Heart left ventricle (tissue), 16 donors: ENCODE results near the gene KIAA0753. TPM values are rescaled to one million over a fixed set of nuclear protein-coding genes. Genes with fewer than 3 reads are reported as not detected.

Experiments
- ATAC-seq, 4 donors: fragments of 200-7000 bp; cut with Tn5 transposase; one replicate each; pipeline ENCODE4 v1.9.1; 2020 to 2022; ENCODE audit warnings: moderate library complexity in 4 of 4, mild to moderate bottlenecking in 3 of 4, moderate number of reproducible peaks in 1 of 4
- DNase-seq, 5 donors: peaks; one replicate each; pipeline ENCODE4 v3.0.0-alpha.2; 2020
- H3K27ac ChIP-seq, 12 donors: fragments of 200-600 bp; sonication (generic) in 4 of 12; one replicate each; pipeline versions ENCODE4 v1.5.0 to v1.8.0; 2016 to 2022; ENCODE audit warnings: mild to moderate bottlenecking in 2 of 12
- H3K27me3 ChIP-seq, 9 donors: fragments of 200-600 bp; sonication (generic) in 2 of 9; one replicate each; pipeline versions ENCODE4 v1.5.1 to v1.8.0; 2016 to 2022; ENCODE audit warnings: mild to moderate bottlenecking in 3 of 9
- H3K36me3 ChIP-seq, 9 donors: fragments of 200-600 bp; sonication (generic) in 2 of 9; one replicate each; pipeline versions ENCODE4 v1.5.0 to v1.8.0; 2018 to 2022; ENCODE audit warnings: mild to moderate bottlenecking in 2 of 9
- H3K4me1 ChIP-seq, 12 donors: fragments of 200-600 bp; sonication (generic) in 4 of 12; one replicate each; pipeline versions ENCODE4 v1.5.0 to v1.8.0; 2016 to 2022; ENCODE audit warnings: mild to moderate bottlenecking in 3 of 12
- H3K4me3 ChIP-seq, 12 donors: fragments of 200-600 bp; sonication (generic) in 4 of 12; one replicate each; pipeline versions ENCODE4 v1.5.0 to v1.8.0; 2017 to 2022; ENCODE audit warnings: mild to moderate bottlenecking in 9 of 12, moderate library complexity in 4 of 12
- H3K9me3 ChIP-seq, 12 donors: fragments of 200-600 bp; sonication (generic) in 4 of 12; one replicate each; pipeline versions ENCODE4 v1.5.0 to v1.8.0; 2016 to 2022; ENCODE audit warnings: mild to moderate bottlenecking in 1 of 12
- POLR2A ChIP-seq, 2 donors: fragments of 450-650 bp; IDR thresholded peaks; one replicate each; pipeline ENCODE4 v1.6.1; 2017; ENCODE audit warnings: antibody characterized with exemption in 2 of 2, mild to moderate bottlenecking in 2 of 2, moderate library complexity in 2 of 2
- WGBS, 4 donors: extraction: QIAGEN DNeasy Blood & Tissue Kit in 2 of 4; methylation state at CpG; one replicate each; pipeline versions ENCODE4 v1.1.5 to v1.1.7; 2013 to 2018; 5-methylcytosine and 5-hydroxymethylcytosine counted together
- intact Hi-C, 10 donors: fragments of 100-400 bp; cut with DNase I; formaldehyde crosslinking; loops; one replicate each; pipeline versions ENCODE4 v1.11.1 to v1.14.2; 2022
- polyA plus RNA-seq, 2 donors: library from polyadenylated mRNA; stranded (reverse); fragments of 200-250 nt; gene quantifications; one replicate each; pipeline ENCODE4 v1.2.3, GENCODE V29; 2013
- total RNA-seq, 9 donors: library from RNA; depleted of rRNA in 2 of 9; stranded (reverse); fragments of >200 nt in 2 of 9; fragmentation: NEBNext Ultra II Directional in 3 of 9; extraction: Animal tissue kit (Norgen Biotek cat#: 25700) in 3 of 9; gene quantifications; one replicate each; pipeline versions ENCODE4 v1.1.0 to v1.2.4, GENCODE V29; 2016 to 2023
- TF ChIP-seq, protein P1 (sequence below), 12 donors: fragments of 200-600 bp; sonication (generic) in 4 of 12; IDR thresholded peaks; one replicate each; pipeline versions ENCODE4 v1.5.0 to v1.8.0; 2018 to 2022; ENCODE audit warnings: antibody characterized with exemption in 12 of 12, mild to moderate bottlenecking in 5 of 12
- donor health status: ischemic (EF 13 %, LVEDD 7.1; RV severe dilation, severe dysfunction).
- donor health status: healthy with polysubstance abuse.
- donor health status: DM: no; HTN: yes; CAD: no.
- donor health status: DM: no; HTN: no; CAD: no.
- donor health status: ischemic (EF 25% LVEDD 6.9; RV normal size, moderate dysfunction).
- donor health status: ischemic (EF 25% LVEDD 5.7; RV mildly dilated, moderate dysfunction).
- donor health status: healthy.
- donor health status: DM: yes; HTN: yes; CAD: no.
- donor health status: ischemic (EF 35%, LVEDD 5.7; RV mildly dilated, moderate dysfunction).
- donor health status: nonischemic (EF 11% LVEDD 7.7; RV severe dilation, severe dysfunction).
- donor health status: DM: yes; HTN: yes; CAD: no.
- donor health status: PGD.
- donor health status: ischemic (EF 29% LVEDD 5.4; RV normal size, mild dysfunction).
- donor health status: nonischemic (EF 23%, LVEDD 6.1; RV moderate dilation, normal function).

KIAA0753 gene
- total and polyA plus RNA-seq, 11 donors: 2.7 to 10.2 (median 5.0) TPM

DNA sequence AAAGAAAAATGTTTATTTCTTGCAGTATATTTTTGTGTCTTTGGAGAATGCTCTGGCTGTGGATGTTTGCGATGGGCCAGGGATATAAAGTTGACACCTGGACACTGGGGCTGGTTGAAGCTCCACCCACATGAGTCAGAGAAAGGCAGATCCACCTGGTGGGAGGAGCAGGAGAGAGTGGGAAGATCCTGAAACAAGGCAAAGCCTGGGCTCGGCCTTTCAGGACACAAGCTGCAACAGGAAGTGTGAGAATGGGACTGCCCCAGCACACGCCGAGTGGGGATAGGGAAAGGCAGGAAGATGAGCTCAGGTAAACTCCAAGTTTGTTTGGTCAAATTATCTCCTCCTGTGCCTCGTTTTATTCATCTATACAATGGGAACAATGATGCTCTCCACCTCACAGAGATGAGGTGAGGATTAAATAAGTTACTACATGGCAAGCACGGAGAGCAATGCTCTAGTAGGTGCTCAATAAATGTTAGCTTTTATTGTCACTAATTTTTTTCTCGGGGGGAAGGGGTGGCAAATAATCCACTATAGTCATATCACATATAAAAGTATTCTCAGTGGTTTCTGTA, 62.7 kb downstream of the KIAA0753 start:
- no peak overlapping the region for H3K27ac ChIP-seq
- intact Hi-C loops: loop anchor here in 3 of 10 donors (10.0 kb wide), 1 partner anchor 103 kb away; no protein-coding TSS in a partner anchor
- TF ChIP-seq, protein P1, sequence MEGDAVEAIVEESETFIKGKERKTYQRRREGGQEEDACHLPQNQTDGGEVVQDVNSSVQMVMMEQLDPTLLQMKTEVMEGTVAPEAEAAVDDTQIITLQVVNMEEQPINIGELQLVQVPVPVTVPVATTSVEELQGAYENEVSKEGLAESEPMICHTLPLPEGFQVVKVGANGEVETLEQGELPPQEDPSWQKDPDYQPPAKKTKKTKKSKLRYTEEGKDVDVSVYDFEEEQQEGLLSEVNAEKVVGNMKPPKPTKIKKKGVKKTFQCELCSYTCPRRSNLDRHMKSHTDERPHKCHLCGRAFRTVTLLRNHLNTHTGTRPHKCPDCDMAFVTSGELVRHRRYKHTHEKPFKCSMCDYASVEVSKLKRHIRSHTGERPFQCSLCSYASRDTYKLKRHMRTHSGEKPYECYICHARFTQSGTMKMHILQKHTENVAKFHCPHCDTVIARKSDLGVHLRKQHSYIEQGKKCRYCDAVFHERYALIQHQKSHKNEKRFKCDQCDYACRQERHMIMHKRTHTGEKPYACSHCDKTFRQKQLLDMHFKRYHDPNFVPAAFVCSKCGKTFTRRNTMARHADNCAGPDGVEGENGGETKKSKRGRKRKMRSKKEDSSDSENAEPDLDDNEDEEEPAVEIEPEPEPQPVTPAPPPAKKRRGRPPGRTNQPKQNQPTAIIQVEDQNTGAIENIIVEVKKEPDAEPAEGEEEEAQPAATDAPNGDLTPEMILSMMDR (IDR thresholded peaks at IDR 0.05): no peak
- no peak for TF ChIP-seq POLR2A (IDR thresholded peaks at IDR 0.05)
- H3K9me3 ChIP-seq: peaks cover 0 to 3% (median 0%) of the 10 kb centered on the region in 12 donors
- H3K4me1 ChIP-seq: peaks cover 0 to 24% (median 11%) of the 10 kb centered on the region in 12 donors
- peaks cover 0 to 44% (median 30%) of the 10 kb centered on the region in 9 donors for H3K36me3 ChIP-seq
- WGBS, 4 donors: 90 to 94% (median 91%) methylated on average over 7 of the region's 7 CpGs
- no peaks in the 10 kb centered on the region for H3K27me3 ChIP-seq
- no peak overlapping the region for H3K4me3 ChIP-seq
- ATAC-seq (no peak), DNase-seq (no peak)

DNA sequence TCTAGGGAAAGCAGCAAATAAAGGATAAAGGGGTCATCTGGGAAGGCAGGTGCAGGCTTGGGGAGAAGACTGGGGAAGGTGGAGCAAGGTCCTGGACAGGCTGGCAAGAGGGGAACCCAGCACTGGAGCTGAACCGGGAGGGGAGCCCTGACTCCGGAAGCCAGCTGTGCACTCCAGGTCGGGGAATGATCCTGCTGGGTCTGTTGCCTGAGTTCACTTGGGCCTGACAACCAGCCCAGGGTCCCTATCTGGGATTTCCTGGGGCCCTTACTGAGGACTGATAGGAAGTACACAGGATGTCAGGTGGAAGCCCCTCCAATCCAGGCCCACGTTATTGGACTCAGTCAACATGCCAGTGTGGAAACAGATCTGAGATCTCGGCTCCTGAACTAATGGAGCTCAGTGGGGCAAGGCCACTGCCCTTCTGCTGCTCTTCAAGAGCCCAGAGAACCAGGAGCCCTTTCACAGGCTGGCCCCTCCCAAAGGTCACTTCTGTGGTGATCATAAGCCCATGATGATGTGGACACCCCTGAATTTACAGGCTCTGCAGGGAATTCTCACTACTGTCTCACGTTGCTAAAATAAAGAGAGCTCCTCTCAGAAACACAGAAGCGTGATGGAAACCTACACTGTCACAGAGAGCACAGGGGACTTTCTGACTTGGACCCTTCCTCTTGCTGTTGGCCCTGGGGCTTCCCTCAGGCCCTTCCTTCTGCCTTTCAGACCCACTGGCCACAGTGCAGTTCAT, 64.3 kb downstream of the KIAA0753 start:
- no peak overlapping the region for H3K4me3 ChIP-seq
- 85 to 89% (median 87%) methylated on average over 6 to 7 of the region's 7 CpGs for WGBS, 4 donors
- intact Hi-C loops: loop anchor here in 3 of 10 donors (10.0 kb wide), 1 partner anchor 101 kb away; no protein-coding TSS in a partner anchor
- peaks cover 0 to 24% (median 11%) of the 10 kb centered on the region in 12 donors for H3K4me1 ChIP-seq
- no peaks in the 10 kb centered on the region for H3K27me3 ChIP-seq
- peak overlapping the region in 1 of 12 donors; percentile 45 for H3K27ac ChIP-seq
- DNase-seq: no peak
- ATAC-seq: no peak
- no peaks in the 10 kb centered on the region for H3K9me3 ChIP-seq
- H3K36me3 ChIP-seq: peaks cover 0 to 33% (median 24%) of the 10 kb centered on the region in 9 donors
- no peak for TF ChIP-seq POLR2A (IDR thresholded peaks at IDR 0.05)
- TF ChIP-seq, protein P1 (IDR thresholded peaks at IDR 0.05): no peak

DNA sequence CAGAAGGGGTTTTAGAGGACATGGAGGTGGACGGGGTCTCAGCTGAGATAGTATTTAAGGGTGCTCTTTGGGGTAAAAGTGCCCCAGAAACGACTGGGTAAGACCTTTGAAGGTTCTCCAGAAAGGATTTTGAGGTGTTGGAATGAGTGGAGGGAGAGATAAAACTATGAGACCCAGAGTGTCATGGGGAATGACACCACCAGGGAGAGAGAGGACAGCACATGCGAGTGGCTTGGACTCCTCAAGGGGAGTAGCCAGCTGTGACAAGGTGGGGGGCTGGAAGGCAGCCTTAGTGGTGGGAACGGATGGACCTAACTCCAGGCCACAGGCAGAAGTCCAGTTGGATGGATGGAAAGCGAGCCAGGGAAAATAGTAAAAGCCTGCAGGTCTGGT, 64.9 kb downstream of the KIAA0753 start:
- no peak for TF ChIP-seq POLR2A (IDR thresholded peaks at IDR 0.05)
- TF ChIP-seq, protein P1 (IDR thresholded peaks at IDR 0.05): no peak
- no peak for DNase-seq
- no peak for ATAC-seq
- intact Hi-C loops: loop anchor here in 4 of 10 donors (2.0 to 10.0 kb wide), 2 partner anchors 101 to 103 kb away; no protein-coding TSS in a partner anchor
- Histone ChIP-seq H3K27ac (peak overlapping the region in 3 of 12 donors; percentile 13 to 45 (median 40)), H3K9me3 (no peaks in the 10 kb centered on the region), H3K27me3 (no peaks in the 10 kb centered on the region), H3K36me3 (peaks cover 0 to 33% (median 23%) of the 10 kb centered on the region in 9 donors), H3K4me3 (no peak overlapping the region), H3K4me1 (peaks cover 0 to 24% (median 11%) of the 10 kb centered on the region in 12 donors)
- WGBS, 4 donors: 76 to 83% (median 77%) methylated on average over 5 of the region's 5 CpGs
